OCI-LY3 (cell line): ENCODE measurements around the gene TEX101.

Experiments used
- EZH2phosphoT487 ChIP-seq: fragments of 200-600 bp; shearing (Covaris generic); IDR thresholded peaks from 2 replicates; pipeline ENCODE4 v1.6.1; 2018; ENCODE audit warnings: antibody characterized with exemption, mixed run types, low read depth
- TF ChIP-seq, protein P1 (sequence below): fragments of 200-600, 300-600 bp; sonication (generic); IDR thresholded peaks from 2 replicates; pipeline ENCODE4 v1.5.1; 2014; ENCODE audit warnings: antibody characterized with exemption, low read length, low read depth

DNA sequence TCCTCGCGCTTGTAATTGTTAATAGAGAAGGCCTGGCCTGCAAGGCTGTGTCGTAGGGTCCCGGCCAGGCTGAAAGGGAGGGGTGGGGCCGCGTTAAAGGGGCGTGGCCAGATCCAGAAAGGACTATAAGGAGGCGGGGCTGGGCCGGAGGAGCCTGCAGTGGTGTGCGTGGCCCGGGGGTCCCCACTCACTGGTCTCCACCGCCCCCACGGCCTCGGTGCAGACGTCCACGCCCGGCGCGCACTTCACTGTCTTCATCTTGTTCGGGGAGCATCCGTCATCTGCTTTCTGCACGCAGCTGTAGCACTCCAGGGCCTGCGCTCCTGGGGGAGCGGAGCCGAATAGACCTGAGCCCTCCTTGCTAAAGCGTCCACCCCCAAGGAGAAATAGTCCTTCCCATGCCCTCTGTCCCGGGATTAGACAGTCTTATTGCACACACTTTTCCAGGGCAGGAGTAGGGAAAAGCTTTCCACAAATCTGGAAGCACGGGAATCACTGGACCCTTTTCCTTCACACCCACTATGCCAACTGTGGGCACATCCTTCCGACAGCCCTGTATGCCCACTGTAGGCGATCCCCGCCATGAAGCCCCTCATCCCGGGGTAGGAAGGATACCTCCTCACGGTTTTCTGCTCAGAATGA, 49.6 kb downstream of the TEX101 start:
- TF ChIP-seq, protein P1, sequence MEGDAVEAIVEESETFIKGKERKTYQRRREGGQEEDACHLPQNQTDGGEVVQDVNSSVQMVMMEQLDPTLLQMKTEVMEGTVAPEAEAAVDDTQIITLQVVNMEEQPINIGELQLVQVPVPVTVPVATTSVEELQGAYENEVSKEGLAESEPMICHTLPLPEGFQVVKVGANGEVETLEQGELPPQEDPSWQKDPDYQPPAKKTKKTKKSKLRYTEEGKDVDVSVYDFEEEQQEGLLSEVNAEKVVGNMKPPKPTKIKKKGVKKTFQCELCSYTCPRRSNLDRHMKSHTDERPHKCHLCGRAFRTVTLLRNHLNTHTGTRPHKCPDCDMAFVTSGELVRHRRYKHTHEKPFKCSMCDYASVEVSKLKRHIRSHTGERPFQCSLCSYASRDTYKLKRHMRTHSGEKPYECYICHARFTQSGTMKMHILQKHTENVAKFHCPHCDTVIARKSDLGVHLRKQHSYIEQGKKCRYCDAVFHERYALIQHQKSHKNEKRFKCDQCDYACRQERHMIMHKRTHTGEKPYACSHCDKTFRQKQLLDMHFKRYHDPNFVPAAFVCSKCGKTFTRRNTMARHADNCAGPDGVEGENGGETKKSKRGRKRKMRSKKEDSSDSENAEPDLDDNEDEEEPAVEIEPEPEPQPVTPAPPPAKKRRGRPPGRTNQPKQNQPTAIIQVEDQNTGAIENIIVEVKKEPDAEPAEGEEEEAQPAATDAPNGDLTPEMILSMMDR: no peak
- TF ChIP-seq EZH2phosphoT487: no peak
